Right ventricle myocardium inferior (tissue), 1 donor: Measurements from ENCODE around the gene C16orf95. TPM values are rescaled to one million over a fixed set of nuclear protein-coding genes. Genes with fewer than 3 reads are reported as not detected.

ENCODE experiments used
- total RNA-seq: library from RNA; stranded (reverse); fragmentation: NEBNext Ultra II Directional; extraction: Animal tissue kit (Norgen Biotek cat#: 25700); gene quantifications from one replicate; pipeline ENCODE4 v1.2.1, GENCODE V29; 2021
- donor health status: DM: no; HTN: yes; CAD: no; lungs with severe emphysema.

The C16orf95 gene
- total RNA-seq, 1 donor from 2014 or later: 4.2 TPM

Other genes with a start within 250 kb of the C16orf95 start
- 70.2 TPM for gene FBXO31, start 66.4 kb upstream of the C16orf95 start, total RNA-seq
- 125 TPM for gene MAP1LC3B, start 74.9 kb upstream of the C16orf95 start, total RNA-seq
- 14.4 TPM for gene ZCCHC14, start 175.6 kb upstream of the C16orf95 start, total RNA-seq